GM21526 (cell line): Measurements from ENCODE around the gene RELN.

ENCODE experiments used
- ATAC-seq: cut with Tn5 transposase; IDR thresholded peaks from one replicate; pipeline ENCODE4 v1.9.1; 2021; ENCODE audit warnings: moderate library complexity; ENCODE audit not compliant: unreplicated experiment, low FRiP score

RELN gene

GRCh38 chr7:103748680-103749079 lies 240.8 kb downstream of the RELN start:
- ATAC-seq, result no peak

DNA sequence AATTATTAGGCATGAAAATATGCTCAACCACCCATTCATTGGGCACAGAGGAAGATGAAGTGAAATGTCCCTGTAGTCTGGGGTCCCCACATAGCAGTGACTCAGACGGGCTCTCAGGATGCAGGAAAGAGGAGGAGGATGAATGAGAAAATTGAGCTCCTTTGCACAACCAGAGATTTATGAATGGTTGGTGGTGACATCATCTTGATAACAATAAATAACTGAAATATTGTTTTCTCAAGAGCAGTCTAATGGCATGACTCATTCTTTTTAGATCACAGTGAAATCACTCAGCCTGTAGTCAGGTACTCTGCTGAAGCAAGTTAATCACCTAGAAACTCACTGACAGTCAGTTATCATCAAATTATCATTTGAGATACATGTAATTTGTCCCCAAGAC lies 254.1 kb downstream of the RELN start:
- ATAC-seq, result no peak

GRCh38 chr7:103731169-103731568 lies 258.3 kb downstream of the RELN start:
- ATAC-seq, result no peak

- ATAC-seq, result no peak
Measured at GRCh38 chr7:103729026-103729425, 260.4 kb downstream of the RELN start.

- ATAC-seq, result no peak
Measured at GRCh38 chr7:103727982-103728610, 261.4 kb downstream of the RELN start.

GRCh38 chr7:103719070-103719469 lies 270.4 kb downstream of the RELN start:
- no peak for ATAC-seq

GRCh38 chr7:103718482-103719061 lies 270.9 kb downstream of the RELN start:
- no peak for ATAC-seq

DNA sequence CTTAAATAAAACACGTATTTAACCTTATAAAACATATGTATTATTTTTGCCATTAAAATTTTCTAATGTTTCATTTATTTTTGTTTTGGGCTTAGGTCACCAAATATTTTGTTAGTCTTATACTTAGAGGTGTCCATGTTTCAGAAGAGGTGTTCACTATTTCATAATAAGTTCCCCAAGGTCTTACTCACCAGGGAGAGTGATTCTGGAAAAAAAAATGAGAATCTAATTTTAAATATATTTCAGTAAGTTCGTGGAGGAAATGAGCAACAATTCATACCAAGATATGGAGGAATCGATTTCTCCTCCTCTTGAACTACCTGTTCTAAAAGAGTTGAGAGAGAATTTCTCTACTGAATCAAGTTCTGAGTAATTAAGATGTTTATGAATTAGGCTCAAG lies 271.9 kb downstream of the RELN start:
- ATAC-seq, result no peak

DNA sequence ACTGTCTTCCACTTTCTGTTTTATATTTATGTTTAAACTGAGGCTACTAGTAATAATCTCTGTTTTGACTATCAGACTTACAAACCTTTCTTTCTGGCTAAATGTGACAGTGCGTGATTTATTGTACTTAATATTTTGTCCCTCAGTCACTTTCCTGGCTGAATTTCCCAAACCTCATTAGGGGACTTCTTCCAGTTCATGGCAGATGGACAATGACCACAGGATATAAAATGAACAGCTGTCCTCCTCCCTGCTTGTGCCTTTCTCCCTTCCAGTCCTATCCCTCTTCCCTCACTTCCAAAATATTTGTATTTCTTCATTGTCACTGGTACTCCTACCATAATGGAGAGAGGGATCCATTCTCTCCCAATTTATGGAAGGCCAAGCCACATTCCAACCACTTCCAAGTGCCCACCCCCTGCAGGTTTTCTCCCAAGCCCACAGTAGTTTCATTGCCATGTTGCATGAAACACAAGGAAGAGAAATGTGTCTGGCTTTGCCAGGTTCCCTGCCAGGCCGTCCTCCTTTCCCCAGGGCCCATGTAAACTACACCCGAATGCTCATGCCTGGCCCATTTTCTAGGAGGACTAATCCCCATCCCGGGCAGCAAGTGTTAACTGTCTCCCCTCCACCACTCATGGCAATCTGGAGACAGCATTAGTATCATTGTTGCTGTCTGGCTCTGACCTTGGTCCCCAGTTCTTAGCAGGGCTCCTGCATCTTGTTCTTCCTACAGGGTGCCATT lies 273.9 kb downstream of the RELN start:
- ATAC-seq, result no peak

DNA sequence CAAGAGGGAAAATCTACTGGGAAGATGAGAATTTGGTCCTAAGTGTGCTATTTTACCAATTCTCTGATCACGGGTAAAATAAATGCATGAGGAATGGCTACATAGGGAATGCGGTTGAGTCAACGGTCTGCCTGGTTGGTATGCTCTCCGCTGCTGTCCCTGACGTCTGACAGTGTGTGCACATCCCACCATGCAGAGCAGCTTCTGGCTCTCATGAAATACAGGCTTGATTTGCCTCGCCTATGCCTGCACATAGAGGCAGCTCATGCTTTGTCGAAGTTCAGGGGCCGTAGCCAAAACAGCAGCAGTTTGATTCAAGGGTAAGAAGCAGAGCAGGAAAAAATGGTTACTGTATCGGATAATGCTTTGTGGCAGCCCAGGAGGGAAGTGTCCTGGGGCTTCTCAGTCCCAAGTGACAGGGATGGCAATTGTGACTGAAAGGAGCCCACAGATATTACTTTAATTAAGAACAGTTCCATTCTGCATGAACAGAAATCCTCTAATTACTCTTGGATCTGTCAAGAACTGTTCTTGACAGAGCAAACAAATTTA lies 275.0 kb downstream of the RELN start:
- ATAC-seq, result no peak

DNA sequence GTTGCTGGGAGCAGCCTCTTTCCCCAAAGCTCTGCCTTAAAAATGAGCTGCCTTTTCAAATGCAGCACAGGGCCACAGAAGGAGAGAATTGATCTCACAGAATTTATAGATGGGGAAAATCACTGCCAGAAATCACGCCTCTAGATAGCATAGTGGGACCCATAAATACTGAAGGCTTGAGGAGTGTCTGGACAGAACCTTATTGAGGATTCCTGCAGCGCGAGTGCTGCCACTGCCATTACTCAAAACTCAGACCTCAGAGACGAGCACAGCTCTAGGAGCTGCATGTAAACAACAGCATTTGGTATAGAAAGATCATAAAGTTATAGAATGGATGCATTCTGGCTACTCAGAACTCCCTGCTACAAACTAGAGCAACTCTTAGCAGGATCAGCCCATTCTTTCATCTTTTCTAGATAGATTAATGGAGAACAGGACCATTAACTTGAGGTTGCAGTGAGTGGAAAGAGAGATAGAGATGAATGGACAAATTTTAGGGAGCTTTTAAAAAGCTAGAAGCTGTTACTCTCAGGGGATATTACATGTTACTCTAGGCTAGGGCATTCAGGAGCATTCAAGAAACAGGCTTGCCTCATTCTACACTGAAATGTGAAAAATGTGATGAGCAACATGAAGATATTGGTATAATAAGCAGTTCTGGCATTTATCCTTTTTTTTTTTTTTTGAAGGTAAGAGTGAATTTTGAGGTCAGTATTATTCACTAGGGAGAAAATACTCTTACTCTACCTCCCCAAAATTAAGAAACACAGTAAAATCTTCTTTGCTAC lies 276.3 kb downstream of the RELN start:
- no peak for ATAC-seq

GRCh38 chr7:103711413-103711812 lies 278.0 kb downstream of the RELN start:
- ATAC-seq, result no peak

DNA sequence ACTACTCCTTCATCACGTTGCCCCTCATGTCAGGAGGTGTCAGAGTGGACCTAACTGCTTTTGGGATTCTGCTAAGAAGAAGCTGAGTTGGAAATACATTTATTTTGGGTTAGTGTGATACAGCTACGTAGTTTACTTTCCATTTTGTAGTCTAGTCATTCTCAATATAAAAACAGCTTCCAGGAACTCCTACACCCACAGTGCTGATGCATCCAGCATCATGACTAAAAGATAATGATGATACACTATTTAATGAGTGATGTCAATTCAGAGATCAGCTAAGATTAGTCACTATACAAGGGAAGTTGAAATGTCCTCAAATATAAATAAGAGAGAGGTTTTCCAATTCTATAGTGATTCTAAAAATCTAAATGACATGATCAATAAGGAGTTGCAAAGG lies 279.2 kb downstream of the RELN start:
- ATAC-seq, result no peak

GRCh38 chr7:103706805-103707204 lies 282.7 kb downstream of the RELN start:
- no peak for ATAC-seq

DNA sequence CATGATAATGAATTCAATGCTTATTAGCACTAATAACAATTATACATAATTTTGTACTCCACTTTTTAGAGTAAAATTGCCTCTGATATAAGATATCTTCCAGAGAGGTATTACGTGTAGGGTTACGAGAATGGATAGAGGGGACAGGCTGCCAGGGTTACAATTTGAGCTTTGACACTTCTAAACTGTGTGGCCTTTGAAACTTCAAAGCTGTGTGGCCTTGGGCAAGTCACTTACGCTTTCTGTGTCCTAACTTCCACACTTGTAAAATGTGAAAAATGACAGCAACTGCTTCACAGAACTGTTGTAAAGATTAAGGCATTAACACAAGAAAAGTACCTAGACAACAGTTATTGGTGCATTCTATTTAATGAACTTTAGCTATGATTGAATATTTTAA lies 283.9 kb downstream of the RELN start:
- ATAC-seq, result no peak

DNA sequence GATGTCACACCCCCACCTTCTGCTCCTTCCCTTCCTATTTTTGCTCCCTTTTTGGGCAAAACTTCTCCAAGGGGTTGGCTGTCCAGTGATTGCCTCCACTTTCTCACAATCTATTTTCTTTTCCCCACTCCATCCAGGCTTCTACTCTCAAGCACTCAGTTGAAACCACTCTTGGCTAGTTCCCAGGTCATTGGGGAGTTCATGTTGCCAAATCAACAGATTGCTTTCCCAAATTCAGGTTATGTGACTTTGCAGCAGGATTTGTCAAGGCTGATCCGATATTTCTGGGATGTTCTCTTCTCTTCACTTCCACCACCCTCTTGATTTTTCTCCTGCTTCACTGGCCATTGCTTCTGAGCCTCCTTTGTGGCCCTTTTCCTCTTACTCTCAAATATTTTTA lies 284.8 kb downstream of the RELN start:
- ATAC-seq, result no peak

- no peak for ATAC-seq
Measured at GRCh38 chr7:103702982-103703381, 286.5 kb downstream of the RELN start.

DNA sequence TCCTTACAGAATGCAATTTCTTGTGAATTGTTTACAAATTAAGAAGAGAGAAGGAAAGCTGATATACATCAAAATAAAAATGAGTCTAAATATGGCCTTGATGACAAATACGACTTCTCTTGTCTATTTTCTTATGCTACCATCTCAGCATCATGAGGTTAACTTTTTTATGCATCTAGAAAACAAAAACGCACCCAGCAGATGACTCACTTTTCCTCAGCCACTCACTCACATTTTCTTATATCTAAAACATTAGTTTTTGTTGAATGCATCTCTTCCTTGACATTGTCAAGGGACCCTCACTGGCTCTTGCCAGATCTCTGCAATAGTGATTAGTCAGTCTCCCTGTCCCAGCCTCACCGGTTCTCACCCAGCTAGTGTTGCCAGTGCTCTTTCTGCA lies 287.0 kb downstream of the RELN start:
- no peak for ATAC-seq

DNA sequence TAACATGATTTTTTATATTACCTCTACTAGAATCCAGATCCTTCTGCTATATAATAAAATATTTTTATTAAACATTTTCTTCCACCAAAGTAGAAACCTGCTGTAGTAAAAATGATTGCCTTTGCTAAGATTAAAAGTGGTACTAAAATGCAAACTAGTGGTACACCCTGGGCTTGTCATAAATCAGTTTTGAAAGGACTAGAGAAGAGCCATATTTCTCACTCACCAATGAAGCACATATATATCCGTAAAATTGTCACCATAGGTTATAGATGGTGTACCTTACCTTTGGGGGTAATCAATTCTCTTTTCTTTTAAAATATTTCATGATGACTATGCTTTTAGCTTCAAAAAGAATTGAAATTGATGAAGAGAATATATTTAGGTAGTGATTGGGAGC lies 290.4 kb downstream of the RELN start:
- ATAC-seq, result no peak

GRCh38 chr7:103698064-103698463 lies 291.4 kb downstream of the RELN start:
- no peak for ATAC-seq

DNA sequence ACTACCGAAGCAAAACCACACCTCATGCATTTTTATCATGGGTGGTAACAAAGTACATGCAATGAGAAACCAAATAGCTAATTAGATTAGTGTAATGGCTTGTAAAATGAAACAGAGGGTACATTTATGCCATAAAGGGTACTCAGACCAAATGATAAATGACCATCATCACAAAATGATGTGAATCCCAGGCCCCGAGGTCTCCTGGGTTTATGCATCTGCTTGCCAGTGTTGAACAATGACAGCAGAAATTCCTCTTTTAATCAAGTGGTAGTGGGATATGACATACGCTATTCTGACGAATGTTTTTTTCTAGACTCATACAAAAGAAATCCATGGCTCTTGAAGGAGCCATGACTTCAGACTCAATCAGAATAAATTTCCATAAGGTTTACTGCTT lies 293.9 kb downstream of the RELN start:
- ATAC-seq, result no peak
